T-cell (primary cell): Measurements from ENCODE around the gene RBBP9. TPM values are rescaled to one million over a fixed set of nuclear protein-coding genes. Genes with fewer than 3 reads are reported as not detected.
A peak's percentile ranks its signal among the peaks of the same experiment; 100 is the strongest.

Experiments used
- ATAC-seq, 4 experiments: fragments of 200-7000 bp in 3 of 4; fragments of 150-1000 bp in 1 of 4; cut with Tn5 transposase; replicated peaks in 1 of 4; 1 replicate in 3 of 4; 2 replicates in 1 of 4; pipeline ENCODE4 v1.10.0; 2021; ENCODE audit warnings: moderate library complexity in 3 of 4, mild to moderate bottlenecking in 2 of 4, moderate number of reproducible peaks in 1 of 4
- CTCF ChIA-PET, 2 donors: fragments of 300-600 bp; sonication (Branson Sonifier 250); formaldehyde crosslinking; loops; one replicate each; lab custom pipeline; 2022; ENCODE audit warnings: antibody characterized with exemption in 2 of 2; lab: Charles Lee
- POLR2A ChIA-PET, 2 donors: fragments of 300-600 bp; sonication (Branson Sonifier 250); formaldehyde crosslinking; loops; one replicate each; lab custom pipeline; 2022; ENCODE audit warnings: antibody characterized with exemption in 2 of 2; lab: Charles Lee
- DNase-seq, 35 experiments: peaks; one replicate each; pipeline versions ENCODE4 v3.0.0 to v3.0.0-alpha.2; 2013 to 2023
- H3K27ac ChIP-seq: one replicate; pipeline ENCODE4 v1.5.1; 2013; ENCODE audit warnings: low read length
- H3K27me3 ChIP-seq, 2 experiments: replicated peaks in 1 of 2; 1 replicate in 1 of 2; 2 replicates in 1 of 2; pipeline versions ENCODE4 v1.6.1 to v1.7.0; 2013; ENCODE audit warnings: low read length in 1 of 2, mixed read lengths in 1 of 2; ENCODE audit not compliant: control insufficient read depth in 2 of 2, insufficient read depth in 2 of 2; ENCODE audit errors: extremely low read depth in 1 of 2
- H3K36me3 ChIP-seq, 2 donors: 1 replicate in 1 of 2; 2 replicates in 1 of 2; pipeline versions ENCODE4 v1.6.1 to v1.7.0; 2013; ENCODE audit warnings: low read length in 1 of 2; ENCODE audit not compliant: control insufficient read depth in 2 of 2, insufficient read depth in 1 of 2; ENCODE audit errors: extremely low read depth in 1 of 2
- H3K4me1 ChIP-seq, 2 experiments: 1 replicate in 1 of 2; 2 replicates in 1 of 2; pipeline versions ENCODE4 v1.6.1 to v1.7.0; 2013; ENCODE audit warnings: low read length in 2 of 2, mixed read lengths in 1 of 2; ENCODE audit not compliant: insufficient read depth in 2 of 2, control insufficient read depth in 1 of 2; ENCODE audit errors: extremely low read depth in 1 of 2
- H3K4me3 ChIP-seq, 2 donors: 1 replicate in 1 of 2; 2 replicates in 1 of 2; pipeline versions ENCODE4 v1.5.1 to v1.7.0; 2013; ENCODE audit warnings: mild to moderate bottlenecking in 2 of 2, low read length in 1 of 2, moderate library complexity in 1 of 2; ENCODE audit not compliant: control insufficient read depth in 1 of 2; ENCODE audit errors: extremely low read depth in 1 of 2
- H3K9me3 ChIP-seq: 2 replicates; pipeline ENCODE4 v1.7.0; 2013
- H3K27ac Mint-ChIP-seq, 2 donors: one replicate each; pipeline ENCODE4 v1.8.0; 2020 to 2021; ENCODE audit warnings: mild to moderate bottlenecking in 2 of 2, mixed read lengths in 2 of 2
- H3K27me3 Mint-ChIP-seq, 2 donors: one replicate each; pipeline ENCODE4 v1.8.0; 2021 to 2022; ENCODE audit warnings: mixed read lengths in 2 of 2
- H3K36me3 Mint-ChIP-seq: one replicate; pipeline ENCODE4 v1.8.0; 2021; ENCODE audit warnings: mixed read lengths
- H3K4me1 Mint-ChIP-seq, 3 donors: one replicate each; pipeline ENCODE4 v1.8.0; 2020 to 2022; ENCODE audit warnings: mixed read lengths in 3 of 3, mild to moderate bottlenecking in 1 of 3
- H3K4me3 Mint-ChIP-seq, 3 donors: one replicate each; pipeline ENCODE4 v1.8.0; 2020 to 2022; ENCODE audit warnings: mild to moderate bottlenecking in 3 of 3, mixed read lengths in 3 of 3, moderate library complexity in 3 of 3
- H3K9me3 Mint-ChIP-seq, 3 donors: one replicate each; pipeline ENCODE4 v1.8.0; 2020 to 2022; ENCODE audit warnings: mixed read lengths in 3 of 3
- WGBS: methylation state at CpG from one replicate; pipeline ENCODE4 v1.1.5; 2013; ENCODE audit warnings: missing lambda C conversion rate; ENCODE audit not compliant: insufficient coverage; 5-methylcytosine and 5-hydroxymethylcytosine counted together
- total RNA-seq, 35 experiments: library from RNA in 6 of 35; stranded (reverse) in 6 of 35; fragments of 120-200 nt in 1 of 35; gene quantifications; one replicate each; pipeline versions ENCODE4 v1.2.1 to v1.2.4 and lab custom pipeline; 2013 to 2026

RBBP9 gene
- total RNA-seq (1 to 10 TPM; 5.9 to 8.4 (median 7.3) TPM), total RNA-seq (lab: John Stamatoyannopoulos, UW) (4.2 to 38.5 (median 15.9) reads per million in 29 experiments)
- 11.5 TPM for total RNA-seq (2013)

- Histone ChIP-seq H3K36me3 (peaks cover 8 to 15% of the 10 kb centered on the region in 2 donors), H3K4me1 (peaks cover 10% of the 10 kb centered on the region in 2 experiments), H3K27ac (peak within 1 kb of the TSS; percentile 64), H3K27me3 (no peaks in the 10 kb centered on the region), H3K4me3 (peak within 1 kb of the TSS; percentile 91 to 97), H3K9me3 (no peaks in the 10 kb centered on the region)
- H3K27ac Mint-ChIP-seq, result peak within 1 kb of the TSS; percentile 11 to 91
- peak; percentile 98 to 100 (median 99) for ATAC-seq
- peaks cover 10% of the 10 kb centered on the region for H3K36me3 Mint-ChIP-seq
- ChIA-PET CTCF (interaction anchor here (0.7 to 3.4 kb wide), 5 partner anchors 8 to 209 kb away, joined by 4 to 41 read pairs (median 5); partner anchors contain the start of genes DZANK1 (in 1 of the 2), POLR3F (in 1 of the 2), SEC23B (in 1 of the 2) and ZNF133 (in 1 of the 2)), POLR2A (interaction anchor here (0.5 to 3.6 kb wide), 6 partner anchors 8 to 924 kb away, joined by 3 to 56 read pairs (median 5); partner anchors contain the start of genes SEC23B (in 2 of the 2), DZANK1 (in 1 of the 2) and POLR3F (in 1 of the 2))
- peaks cover 0 to 3% of the 10 kb centered on the region in 2 donors for H3K27me3 Mint-ChIP-seq
- peaks cover 11 to 21% (median 19%) of the 10 kb centered on the region in 3 donors for H3K4me1 Mint-ChIP-seq
- no peaks in the 10 kb centered on the region for H3K9me3 Mint-ChIP-seq
- peak; percentile 42 to 84 (median 65) for DNase-seq
- 0% methylated on average over 24 of the region's 31 CpGs for WGBS
- H3K4me3 Mint-ChIP-seq, result peak within 1 kb of the TSS; percentile 93 to 97 (median 95)
Measured at GRCh38 chr20:18496740-18497592, at the start of gene RBBP9. RBBP9 (minus strand) TSS chr20:18497225; CDS start chr20:18497167, 58 bp downstream.

DNA sequence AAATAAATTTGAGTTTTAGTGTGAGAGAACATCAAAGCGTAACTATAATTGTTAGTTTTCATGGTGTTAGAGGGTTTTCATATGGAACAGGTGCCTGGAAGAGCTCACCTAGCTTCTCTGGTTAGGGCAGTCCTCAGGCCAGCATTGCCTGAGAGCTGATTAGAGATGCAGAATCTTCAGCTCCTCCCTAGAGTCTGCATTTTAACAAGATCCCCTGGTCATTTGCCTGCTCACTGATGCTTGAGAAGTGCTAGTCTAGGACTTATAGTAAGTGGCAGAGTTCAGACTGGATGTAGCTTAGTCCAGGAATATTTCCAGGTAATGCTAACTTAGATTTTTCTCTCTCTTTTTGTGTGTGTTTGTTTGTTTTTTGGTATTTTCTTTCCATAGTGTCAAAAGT lies 48.5 kb upstream of the RBBP9 start:
- no peaks in the 10 kb centered on the region for H3K27me3 Mint-ChIP-seq
- Histone ChIP-seq H3K4me1 (no peaks in the 10 kb centered on the region), H3K36me3 (peaks cover 10 to 69% of the 10 kb centered on the region in 2 donors), H3K27ac (no peak overlapping the region), H3K4me3 (no peak overlapping the region), H3K9me3 (no peaks in the 10 kb centered on the region), H3K27me3 (no peaks in the 10 kb centered on the region)
- no peaks in the 10 kb centered on the region for H3K9me3 Mint-ChIP-seq
- no peak overlapping the region for H3K27ac Mint-ChIP-seq
- H3K4me1 Mint-ChIP-seq, result no peaks in the 10 kb centered on the region
- no peak overlapping the region for H3K4me3 Mint-ChIP-seq
- ChIA-PET POLR2A (no interaction called here), CTCF (no interaction called here)
- H3K36me3 Mint-ChIP-seq, result peaks cover 64% of the 10 kb centered on the region
- DNase-seq, result no peak
- no peak for ATAC-seq
- 80% methylated on average over 1 of the region's 1 CpG for WGBS

GRCh38 chr20:18543932-18544331 lies 46.9 kb upstream of the RBBP9 start:
- no peak overlapping the region for H3K27ac Mint-ChIP-seq
- ChIA-PET POLR2A (no interaction called here), CTCF (no interaction called here)
- ATAC-seq (no peak), DNase-seq (no peak)
- Histone ChIP-seq H3K9me3 (no peaks in the 10 kb centered on the region), H3K4me3 (no peak overlapping the region), H3K36me3 (peaks cover 10 to 66% of the 10 kb centered on the region in 2 donors), H3K4me1 (no peaks in the 10 kb centered on the region), H3K27me3 (no peaks in the 10 kb centered on the region), H3K27ac (no peak overlapping the region)
- 100% methylated on average over 5 of the region's 7 CpGs for WGBS
- H3K4me3 Mint-ChIP-seq, result no peak overlapping the region
- no peaks in the 10 kb centered on the region for H3K9me3 Mint-ChIP-seq
- H3K4me1 Mint-ChIP-seq, result no peaks in the 10 kb centered on the region
- H3K36me3 Mint-ChIP-seq, result peaks cover 69% of the 10 kb centered on the region
- H3K27me3 Mint-ChIP-seq, result no peaks in the 10 kb centered on the region

- Mint-ChIP-seq H3K27ac (no peak overlapping the region), H3K4me1 (no peaks in the 10 kb centered on the region), H3K4me3 (no peak overlapping the region), H3K36me3 (peaks cover 65% of the 10 kb centered on the region), H3K9me3 (no peaks in the 10 kb centered on the region), H3K27me3 (no peaks in the 10 kb centered on the region)
- Histone ChIP-seq H3K27ac (no peak overlapping the region), H3K27me3 (no peaks in the 10 kb centered on the region), H3K4me1 (no peaks in the 10 kb centered on the region), H3K9me3 (no peaks in the 10 kb centered on the region), H3K4me3 (no peak overlapping the region), H3K36me3 (peaks cover 10 to 63% of the 10 kb centered on the region in 2 donors)
- no peak for ATAC-seq
- WGBS, result 92% methylated on average over 2 of the region's 4 CpGs
- POLR2A ChIA-PET, result no interaction called here
- no peak for DNase-seq
- CTCF ChIA-PET, result no interaction called here
Measured at GRCh38 chr20:18543216-18543615, 46.2 kb upstream of the RBBP9 start.

- H3K9me3 Mint-ChIP-seq, result no peaks in the 10 kb centered on the region
- CTCF ChIA-PET, result no interaction called here
- H3K4me1 ChIP-seq, result no peaks in the 10 kb centered on the region
- peaks cover 6 to 59% of the 10 kb centered on the region in 2 donors for H3K36me3 ChIP-seq
- 89% methylated on average over 1 of the region's 5 CpGs for WGBS
- no peak for ATAC-seq
- no peaks in the 10 kb centered on the region for H3K9me3 ChIP-seq
- no peak overlapping the region for H3K27ac Mint-ChIP-seq
- DNase-seq, result no peak
- H3K4me1 Mint-ChIP-seq, result no peaks in the 10 kb centered on the region
- no peak overlapping the region for H3K27ac ChIP-seq
- no peak overlapping the region for H3K4me3 ChIP-seq
- peaks cover 68% of the 10 kb centered on the region for H3K36me3 Mint-ChIP-seq
- POLR2A ChIA-PET, result no interaction called here
- H3K4me3 Mint-ChIP-seq, result no peak overlapping the region
- no peaks in the 10 kb centered on the region for H3K27me3 Mint-ChIP-seq
- no peaks in the 10 kb centered on the region for H3K27me3 ChIP-seq
Measured at GRCh38 chr20:18541741-18542140, 44.7 kb upstream of the RBBP9 start.

GRCh38 chr20:18537651-18538050 lies 40.6 kb upstream of the RBBP9 start:
- Mint-ChIP-seq H3K9me3 (no peaks in the 10 kb centered on the region), H3K4me1 (no peaks in the 10 kb centered on the region), H3K36me3 (peaks cover 63% of the 10 kb centered on the region), H3K4me3 (no peak overlapping the region), H3K27me3 (no peaks in the 10 kb centered on the region), H3K27ac (no peak overlapping the region)
- no peaks in the 10 kb centered on the region for H3K9me3 ChIP-seq
- ChIA-PET POLR2A (no interaction called here), CTCF (no interaction called here)
- no peak overlapping the region for H3K4me3 ChIP-seq
- H3K36me3 ChIP-seq, result peaks cover 0 to 59% of the 10 kb centered on the region in 2 donors
- H3K4me1 ChIP-seq, result no peaks in the 10 kb centered on the region
- no peak overlapping the region for H3K27ac ChIP-seq
- DNase-seq, result no peak
- H3K27me3 ChIP-seq, result no peaks in the 10 kb centered on the region
- no peak for ATAC-seq
- WGBS, result no CpG with 5 or more reads among the region's 2 CpGs
